ENCODE data around the gene RIMS1.

The RIMS1 gene

DNA sequence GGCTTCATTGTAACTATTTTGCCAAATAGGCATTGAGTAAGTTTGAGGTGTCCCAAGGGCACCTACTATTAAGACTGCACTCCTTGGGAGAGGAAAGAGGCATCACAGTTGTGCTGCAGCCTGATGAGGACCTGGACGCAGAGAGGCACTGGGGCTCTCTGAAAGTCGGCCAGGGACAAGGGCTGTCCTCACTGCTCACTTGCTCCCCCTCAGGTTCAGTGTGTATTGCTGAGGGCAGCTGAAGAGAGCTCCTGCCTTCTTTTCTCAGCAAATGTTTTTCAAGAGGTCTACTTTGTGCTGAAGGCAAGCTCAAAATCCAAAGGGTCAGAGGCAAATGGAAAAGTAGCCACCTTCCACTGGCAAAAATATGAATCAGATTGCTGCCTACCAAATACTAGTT, 331.8 kb downstream of the RIMS1 start:
- DNase-seq (ENCODE audit: low read depth): peak; percentile 1
- no peak overlapping the region for H3K4me3 ChIP-seq (ENCODE audit: control insufficient read depth, low read depth, low read length)
- peak; percentile 63 for TF ChIP-seq CTCF (IDR thresholded peaks at IDR 0.05; ENCODE audit: control insufficient read depth, insufficient read depth, low read depth, low read length, missing control alignments)

DNA sequence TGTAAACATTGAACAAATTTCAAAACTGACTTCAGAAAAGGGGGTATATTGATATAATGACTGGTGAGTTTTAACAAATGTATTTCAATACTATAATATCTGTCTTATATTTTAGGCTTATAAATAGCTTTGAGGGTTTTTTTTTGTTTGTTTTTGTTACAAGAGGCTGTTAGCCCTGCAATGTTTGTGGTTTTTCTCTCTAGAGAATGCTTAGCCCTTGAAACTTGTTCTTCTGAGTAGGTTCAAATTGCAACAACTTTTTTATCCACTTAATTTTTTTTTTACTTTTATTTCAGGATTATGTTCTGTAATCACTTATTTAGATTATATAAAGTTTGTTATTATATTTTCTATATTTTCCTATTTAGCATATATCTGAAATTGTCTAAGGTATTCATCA, 333.2 kb downstream of the RIMS1 start:
- TF ChIP-seq CTCF (IDR thresholded peaks at IDR 0.05; ENCODE audit: control insufficient read depth, insufficient read depth, low read depth, low read length, missing control alignments): no peak
- no peak for DNase-seq (ENCODE audit: low read depth)
- H3K4me3 ChIP-seq (ENCODE audit: control insufficient read depth, low read depth, low read length): no peak overlapping the region

- DNase-seq (ENCODE audit: low read depth): no peak
- no peak overlapping the region for H3K4me3 ChIP-seq (ENCODE audit: control insufficient read depth, low read depth, low read length)
- no peak for TF ChIP-seq CTCF (IDR thresholded peaks at IDR 0.05; ENCODE audit: control insufficient read depth, insufficient read depth, low read depth, low read length, missing control alignments)
Measured at GRCh38 chr6:72238021-72238420, 351.7 kb downstream of the RIMS1 start.

- H3K4me3 ChIP-seq (ENCODE audit: control insufficient read depth, low read depth, low read length): no peak overlapping the region
- DNase-seq (ENCODE audit: low read depth): no peak
- TF ChIP-seq CTCF (IDR thresholded peaks at IDR 0.05; ENCODE audit: control insufficient read depth, insufficient read depth, low read depth, low read length, missing control alignments): no peak
Measured at GRCh38 chr6:72238900-72239299, 352.6 kb downstream of the RIMS1 start.

DNA sequence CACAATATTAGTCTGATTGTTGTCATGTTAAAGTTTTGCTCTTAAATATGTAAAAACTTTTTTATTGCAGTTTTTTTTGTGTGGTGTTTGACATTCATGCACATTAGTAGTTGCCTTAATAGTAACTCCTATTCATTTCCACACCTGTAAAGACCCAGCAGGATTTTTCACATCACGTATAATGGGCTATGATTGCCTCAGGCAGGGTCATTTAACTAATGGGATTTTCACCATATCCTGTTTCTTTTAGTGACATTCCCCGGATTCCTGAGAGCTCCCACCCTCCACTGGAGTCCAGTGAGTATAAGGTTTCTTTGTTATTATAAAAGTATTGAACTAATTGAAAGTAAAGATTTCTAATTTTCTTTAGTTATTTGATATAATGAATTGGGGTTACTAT, 359.2 kb downstream of the RIMS1 start:
- DNase-seq (ENCODE audit: low read depth): no peak
- TF ChIP-seq CTCF (IDR thresholded peaks at IDR 0.05; ENCODE audit: control insufficient read depth, insufficient read depth, low read depth, low read length, missing control alignments): no peak
- H3K4me3 ChIP-seq (ENCODE audit: control insufficient read depth, low read depth, low read length): no peak overlapping the region

GRCh38 chr6:72246926-72247325, 360.6 kb downstream of the RIMS1 start:
- TF ChIP-seq CTCF (IDR thresholded peaks at IDR 0.05; ENCODE audit: control insufficient read depth, insufficient read depth, low read depth, low read length, missing control alignments): no peak
- DNase-seq (ENCODE audit: low read depth): no peak
- H3K4me3 ChIP-seq (ENCODE audit: control insufficient read depth, low read depth, low read length): no peak overlapping the region

- no peak for DNase-seq (ENCODE audit: low read depth)
- no peak for TF ChIP-seq CTCF (IDR thresholded peaks at IDR 0.05; ENCODE audit: control insufficient read depth, insufficient read depth, low read depth, low read length, missing control alignments)
- no peak overlapping the region for H3K4me3 ChIP-seq (ENCODE audit: control insufficient read depth, low read depth, low read length)
Measured at GRCh38 chr6:72248621-72249020, 362.3 kb downstream of the RIMS1 start.

All from AG09309 (cell line).